HTR-8/SVneo (cell line): ENCODE measurements around the gene RBL1.

Source experiments
- DNase-seq: peaks from one replicate; pipeline ENCODE4 v3.0.0; 2011; ENCODE audit warnings: low spot score, mixed read lengths; ENCODE audit not compliant: insufficient read length
- FAIRE-seq: peaks from 2 replicates; lab custom pipeline; 2011; peaks lifted over from hg19 to GRCh38; lab: Jason Lieb, UNC

The RBL1 gene

GRCh38 chr20:36951979-36952738, 143.6 kb downstream of the RBL1 start:
- no peak for FAIRE-seq
- no peak for DNase-seq

- FAIRE-seq (peak; percentile 95), DNase-seq (peak; percentile 100)
Observed at GRCh38 chr20:36951198-36951978, 144.4 kb downstream of the RBL1 start, which contains the start of gene SAMHD1. Gene SAMHD1 (minus strand): TSS chr20:36951708. CDS start chr20:36951643, 65 bp downstream.

GRCh38 chr20:36950414-36951197, 145.2 kb downstream of the RBL1 start:
- peak; percentile 4 for FAIRE-seq
- DNase-seq: peak; percentile 77
